H1 (cell line): ENCODE results near the gene STH. TPM values are rescaled to one million over a fixed set of nuclear protein-coding genes. Genes with fewer than 3 reads are reported as not detected.

Experiments
- CTCF ChIA-PET: fragments of 300-600 bp; sonication (Branson Sonifier 250); formaldehyde crosslinking; loops from one replicate; lab custom pipeline; 2021; ENCODE audit not compliant: partially characterized antibody; lab: Charles Lee
- POLR2A ChIA-PET: fragments of 300-600 bp; sonication (Branson Sonifier 250); formaldehyde crosslinking; loops from one replicate; lab custom pipeline; 2021; ENCODE audit warnings: inconsistent platforms; ENCODE audit not compliant: partially characterized antibody; lab: Charles Lee
- DNase-seq, 2 experiments: peaks; one replicate each; pipeline versions ENCODE4 v3.0.0 to v3.0.0-alpha.2; 2010 to 2022; ENCODE audit warnings: low spot score in 2 of 2, low read depth in 1 of 2, mixed read lengths in 1 of 2
- FAIRE-seq: peaks from 2 replicates; lab custom pipeline; 2011; peaks lifted over from hg19 to GRCh38; lab: Jason Lieb, UNC
- H2AFZ ChIP-seq: 2 replicates; pipeline ENCODE4 v1.8.1; 2012; ENCODE audit warnings: low read length, inconsistent platforms
- H2AK5ac ChIP-seq: 2 replicates; pipeline ENCODE4 v1.6.1; 2013; ENCODE audit warnings: low read depth, low read length
- H2BK120ac ChIP-seq: replicated peaks from 2 replicates; pipeline ENCODE3; 2013; ENCODE audit warnings: low read depth, low read length, inconsistent platforms
- H2BK12ac ChIP-seq: 2 replicates; pipeline ENCODE4 v1.6.1; 2013; ENCODE audit warnings: low read depth, low read length
- H2BK15ac ChIP-seq: 2 replicates; pipeline ENCODE4 v1.6.1; 2013; ENCODE audit warnings: low read length
- H2BK20ac ChIP-seq: 2 replicates; pipeline ENCODE4 v1.6.1; 2013; ENCODE audit warnings: low read length
- H2BK5ac ChIP-seq: 2 replicates; pipeline ENCODE4 v1.6.1; 2013; ENCODE audit warnings: low read depth, low read length
- H3K14ac ChIP-seq: 2 replicates; pipeline ENCODE4 v1.6.1; 2013; ENCODE audit warnings: inconsistent platforms; ENCODE audit not compliant: insufficient read length
- H3K18ac ChIP-seq: 2 replicates; pipeline ENCODE4 v1.6.1; 2013; ENCODE audit warnings: low read length; ENCODE audit errors: extremely low read depth
- H3K23ac ChIP-seq: 2 replicates; pipeline ENCODE4 v1.6.1; 2013; ENCODE audit warnings: inconsistent platforms; ENCODE audit not compliant: insufficient read length
- H3K23me2 ChIP-seq: 2 replicates; pipeline ENCODE4 v1.6.1; 2013; ENCODE audit warnings: low read depth, low read length
- H3K27ac ChIP-seq: 2 replicates; pipeline ENCODE4 v1.6.1; 2011; ENCODE audit warnings: low read depth, low read length, inconsistent platforms
- H3K27me3 ChIP-seq, 4 experiments: replicated peaks in 1 of 4; 1 replicate in 1 of 4; 2 replicates in 3 of 4; pipeline versions ENCODE4 v1.6.1 to v1.8.1; 2011 to 2013; ENCODE audit warnings: low read length in 3 of 4, mild to moderate bottlenecking in 3 of 4, inconsistent platforms in 2 of 4, mixed read lengths in 2 of 4, moderate library complexity in 1 of 4; ENCODE audit not compliant: control insufficient read depth in 3 of 4, insufficient read depth in 3 of 4; ENCODE audit errors: extremely low read depth in 1 of 4
- H3K36me3 ChIP-seq, 4 experiments: 2 replicates each; pipeline versions ENCODE4 v1.6.1 to v1.8.1; 2011 to 2013; ENCODE audit warnings: mild to moderate bottlenecking in 4 of 4, low read length in 3 of 4, moderate library complexity in 2 of 4, control low read depth in 1 of 4, inconsistent platforms in 1 of 4; ENCODE audit not compliant: insufficient read depth in 4 of 4, control insufficient read depth in 2 of 4
- H3K4ac ChIP-seq: replicated peaks from 2 replicates; pipeline ENCODE3; 2013; ENCODE audit warnings: low read length, low read depth, mixed read lengths, inconsistent platforms; ENCODE audit not compliant: insufficient read length
- H3K4me1 ChIP-seq, 4 experiments: replicated peaks in 1 of 4; 1 replicate in 1 of 4; 2 replicates in 3 of 4; pipeline versions ENCODE4 v1.6.1 to v1.8.1; 2011 to 2013; ENCODE audit warnings: low read length in 3 of 4, inconsistent platforms in 2 of 4, mixed read lengths in 1 of 4; ENCODE audit not compliant: insufficient read depth in 4 of 4, control insufficient read depth in 3 of 4
- H3K4me2 ChIP-seq, 2 experiments: 2 replicates each; pipeline versions ENCODE4 v1.6.1 to v1.8.1; 2011 to 2013; ENCODE audit warnings: low read depth in 2 of 2, low read length in 2 of 2, control low read depth in 1 of 2, inconsistent platforms in 1 of 2, mild to moderate bottlenecking in 1 of 2; ENCODE audit not compliant: insufficient read depth in 1 of 2
- H3K4me3 ChIP-seq, 4 experiments: fragments of 200-600, 300-600 bp in 1 of 4; sonication (generic), shearing (Covaris generic), sonication (Bioruptor Twin) in 1 of 4; 2 replicates each; pipeline versions ENCODE4 v1.5.1 to v1.8.1; 2011 to 2016; ENCODE audit warnings: low read length in 4 of 4, low read depth in 3 of 4, control low read depth in 2 of 4, inconsistent platforms in 2 of 4, mild to moderate bottlenecking in 2 of 4, mixed read lengths in 1 of 4, moderate library complexity in 1 of 4; ENCODE audit not compliant: insufficient read depth in 2 of 4; ENCODE audit errors: extremely low read depth in 1 of 4
- H3K56ac ChIP-seq: replicated peaks from 2 replicates; pipeline ENCODE3; 2013; ENCODE audit warnings: low read depth, mild to moderate bottlenecking, mixed read lengths, low read length, inconsistent platforms; ENCODE audit not compliant: insufficient read length
- H3K79me1 ChIP-seq: 2 replicates; pipeline ENCODE4 v1.6.1; 2013; ENCODE audit warnings: low read depth, low read length, control low read depth
- H3K79me2 ChIP-seq, 2 experiments: 2 replicates each; pipeline versions ENCODE4 v1.6.1 to v1.8.1; 2012 to 2013; ENCODE audit warnings: low read length in 2 of 2, mild to moderate bottlenecking in 2 of 2, inconsistent platforms in 1 of 2; ENCODE audit not compliant: insufficient read depth in 2 of 2, control insufficient read depth in 1 of 2
- H3K9ac ChIP-seq, 4 experiments: replicated peaks in 1 of 4; 1 replicate in 1 of 4; 2 replicates in 3 of 4; pipeline versions ENCODE4 v1.6.1 to v1.8.1; 2011 to 2013; ENCODE audit warnings: low read depth in 3 of 4, low read length in 3 of 4, control low read depth in 2 of 4, mild to moderate bottlenecking in 2 of 4, moderate library complexity in 2 of 4, inconsistent platforms in 1 of 4; ENCODE audit errors: extremely low read depth in 1 of 4
- H3K9me3 ChIP-seq, 2 experiments: 2 replicates each; pipeline versions ENCODE4 v1.6.1 to v1.8.1; 2012 to 2013; ENCODE audit warnings: mild to moderate bottlenecking in 2 of 2, moderate library complexity in 2 of 2, control low read depth in 1 of 2, inconsistent platforms in 1 of 2, low read depth in 1 of 2, low read length in 1 of 2, mixed read lengths in 1 of 2; ENCODE audit not compliant: insufficient read depth in 2 of 2
- H4K20me1 ChIP-seq, 2 experiments: replicated peaks in 1 of 2; 2 replicates each; pipeline versions ENCODE3 to v1.8.1; 2011 to 2013; ENCODE audit warnings: inconsistent platforms in 2 of 2, low read length in 2 of 2, mild to moderate bottlenecking in 1 of 2; ENCODE audit not compliant: insufficient read depth in 2 of 2, control insufficient read depth in 1 of 2
- H4K5ac ChIP-seq: 2 replicates; pipeline ENCODE4 v1.6.1; 2013; ENCODE audit warnings: low read length, low read depth, mixed read lengths, inconsistent platforms; ENCODE audit not compliant: insufficient read length
- H4K8ac ChIP-seq: 2 replicates; pipeline ENCODE4 v1.8.0; 2013; ENCODE audit warnings: mild to moderate bottlenecking, moderate library complexity, low read length, inconsistent platforms; ENCODE audit not compliant: insufficient read depth; ENCODE audit errors: extremely low read depth
- H4K91ac ChIP-seq: replicated peaks from 2 replicates; pipeline ENCODE3; 2013; ENCODE audit warnings: low read length, mixed read lengths, inconsistent platforms; ENCODE audit not compliant: insufficient read length
- CBX5 ChIP-seq: fragments of 300-800, 300-1000 bp; sonication (generic); IDR thresholded peaks from 2 replicates; pipeline ENCODE4 v1.7.1; 2016; ENCODE audit warnings: antibody characterized with exemption, low read length, low read depth
- RAD21 ChIP-seq, 2 experiments: IDR thresholded peaks in 1 of 2; conservative IDR thresholded peaks in 1 of 2; 2 replicates each; pipeline ENCODE4 v1.6.1; 2011; ENCODE audit warnings: low read depth in 2 of 2, low read length in 2 of 2, improper control_type of control experiment in 1 of 2, inconsistent platforms in 1 of 2, mild to moderate bottlenecking in 1 of 2, moderate library complexity in 1 of 2
- RBBP5 ChIP-seq: IDR thresholded peaks from 2 replicates; pipeline ENCODE4 v1.7.1; 2012; ENCODE audit warnings: low read depth, mild to moderate bottlenecking, inconsistent platforms, low read length, moderate library complexity, borderline replicate concordance
- WGBS, 2 experiments: shearing (Covaris generic) in 1 of 2; methylation state at CpG; one replicate each; pipeline versions ENCODE4 v1.1.6 to v1.1.7; 2013 to 2015; ENCODE audit warnings: low lambda C conversion rate in 2 of 2, mixed read lengths in 2 of 2, inconsistent platforms in 1 of 2, low coverage in 1 of 2, missing lambda C conversion rate in 1 of 2; ENCODE audit not compliant: insufficient replicate concordance in 2 of 2, insufficient coverage in 1 of 2, insufficient read length in 1 of 2; ENCODE audit errors: extremely low coverage in 1 of 2, missing lambda C conversion rate in 1 of 2; 5-methylcytosine and 5-hydroxymethylcytosine counted together
- polyA plus RNA-seq, 7 experiments: library from polyadenylated mRNA; depleted of rRNA in 3 of 7; stranded (reverse) in 5 of 7; unstranded in 2 of 7; fragments of >200 nt in 5 of 7; fragments of 200-250 nt in 2 of 7; gene quantifications; 1 replicate in 5 of 7; 2 replicates in 1 of 7; 4 replicates in 1 of 7; pipeline versions ENCODE4 v1.2.1 to v1.2.3, GENCODE V29; 2011 to 2013; ENCODE audit warnings: missing spikeins in 2 of 7, mixed read lengths in 2 of 7
- total RNA-seq: library from RNA; stranded (reverse); fragmentation: NEBNext Ultra II Directional; extraction: Animal tissue kit (Norgen Biotek cat#: 25700); gene quantifications from 2 replicates; pipeline ENCODE4 v1.2.1, GENCODE V29; 2021
- TF ChIP-seq, protein P1 (sequence below): IDR thresholded peaks from 2 replicates; pipeline ENCODE4 v1.6.1; 2012; ENCODE audit warnings: inconsistent platforms
- TF ChIP-seq, protein P2 (sequence below), 3 experiments: IDR thresholded peaks; 1 replicate in 2 of 3; 2 replicates in 1 of 3; pipeline versions ENCODE4 v1.5.1 to v1.6.1; 2011; ENCODE audit warnings: low read length in 3 of 3, mild to moderate bottlenecking in 3 of 3, inconsistent platforms in 2 of 3, low read depth in 1 of 3, moderate library complexity in 1 of 3; ENCODE audit not compliant: insufficient read depth in 1 of 3; ENCODE audit errors: control extremely low read depth in 1 of 3

Gene STH
- total and polyA plus RNA-seq, 2 of the 8 experiments (the other 6 are each of a cell fraction or from before 2014, with no cell fraction given), result not detected

DNA sequence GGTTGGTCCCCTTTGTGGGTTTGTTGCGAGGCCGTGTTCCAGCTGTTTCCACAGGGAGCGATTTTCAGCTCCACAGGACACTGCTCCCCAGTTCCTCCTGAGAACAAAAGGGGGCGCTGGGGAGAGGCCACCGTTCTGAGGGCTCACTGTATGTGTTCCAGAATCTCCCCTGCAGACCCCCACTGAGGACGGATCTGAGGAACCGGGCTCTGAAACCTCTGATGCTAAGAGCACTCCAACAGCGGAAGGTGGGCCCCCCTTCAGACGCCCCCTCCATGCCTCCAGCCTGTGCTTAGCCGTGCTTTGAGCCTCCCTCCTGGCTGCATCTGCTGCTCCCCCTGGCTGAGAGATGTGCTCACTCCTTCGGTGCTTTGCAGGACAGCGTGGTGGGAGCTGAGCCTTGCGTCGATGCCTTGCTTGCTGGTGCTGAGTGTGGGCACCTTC lies 27.3 kb upstream of the STH start:
- H3K23me2 ChIP-seq, result peaks cover 10% of the 10 kb centered on the region; the same call in 1 of the 2 replicates
- FAIRE-seq, result no peak
- H3K4me2 ChIP-seq, result peak overlapping the region in 1 of 2 experiments; percentile 47; a peak in 3 of 4 replicates
- H2BK20ac ChIP-seq, result no peak overlapping the region
- no peak overlapping the region for H3K18ac ChIP-seq
- no peak overlapping the region for H3K23ac ChIP-seq
- ChIA-PET POLR2A (interaction anchor here (0.8 to 1.2 kb wide), 2 partner anchors 23 to 241 kb away, joined by 3 read pairs; no protein-coding TSS in a partner anchor), CTCF (interaction anchor here (0.6 to 2.8 kb wide), 44 partner anchors 8 to 331 kb away, joined by 3 to 31 read pairs (median 4); partner anchors contain the start of genes MAPT and STH)
- H3K27ac ChIP-seq, result no peak overlapping the region
- H2AFZ ChIP-seq, result peak overlapping the region; percentile 80; the same call in 1 of the 2 replicates
- H3K9me3 ChIP-seq, result no peaks in the 10 kb centered on the region
- no peak overlapping the region for H3K4ac ChIP-seq
- no peak overlapping the region for H4K8ac ChIP-seq
- H3K4me1 ChIP-seq, result peaks cover 0 to 3% (median 0%) of the 10 kb centered on the region in 4 experiments; a peak in 1 of 7 replicates
- H3K9ac ChIP-seq, result no peak overlapping the region
- TF ChIP-seq, protein P1, sequence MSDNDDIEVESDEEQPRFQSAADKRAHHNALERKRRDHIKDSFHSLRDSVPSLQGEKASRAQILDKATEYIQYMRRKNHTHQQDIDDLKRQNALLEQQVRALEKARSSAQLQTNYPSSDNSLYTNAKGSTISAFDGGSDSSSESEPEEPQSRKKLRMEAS, result peak; percentile 37; the same call in 1 of the 2 replicates
- TF ChIP-seq RBBP5 (0 out of 2 replicates have a peak, but pooled peaks have one; percentile 18), RAD21 (IDR thresholded peaks at IDR 0.05 in 1 of 2, conservative IDR thresholded peaks at IDR 0.05 in 1 of 2; ENCODE audit: low read depth in 2 of 2, low read length in 2 of 2) (peak; percentile 12 to 52), CBX5 (no peak)
- TF ChIP-seq, protein P2, sequence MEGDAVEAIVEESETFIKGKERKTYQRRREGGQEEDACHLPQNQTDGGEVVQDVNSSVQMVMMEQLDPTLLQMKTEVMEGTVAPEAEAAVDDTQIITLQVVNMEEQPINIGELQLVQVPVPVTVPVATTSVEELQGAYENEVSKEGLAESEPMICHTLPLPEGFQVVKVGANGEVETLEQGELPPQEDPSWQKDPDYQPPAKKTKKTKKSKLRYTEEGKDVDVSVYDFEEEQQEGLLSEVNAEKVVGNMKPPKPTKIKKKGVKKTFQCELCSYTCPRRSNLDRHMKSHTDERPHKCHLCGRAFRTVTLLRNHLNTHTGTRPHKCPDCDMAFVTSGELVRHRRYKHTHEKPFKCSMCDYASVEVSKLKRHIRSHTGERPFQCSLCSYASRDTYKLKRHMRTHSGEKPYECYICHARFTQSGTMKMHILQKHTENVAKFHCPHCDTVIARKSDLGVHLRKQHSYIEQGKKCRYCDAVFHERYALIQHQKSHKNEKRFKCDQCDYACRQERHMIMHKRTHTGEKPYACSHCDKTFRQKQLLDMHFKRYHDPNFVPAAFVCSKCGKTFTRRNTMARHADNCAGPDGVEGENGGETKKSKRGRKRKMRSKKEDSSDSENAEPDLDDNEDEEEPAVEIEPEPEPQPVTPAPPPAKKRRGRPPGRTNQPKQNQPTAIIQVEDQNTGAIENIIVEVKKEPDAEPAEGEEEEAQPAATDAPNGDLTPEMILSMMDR (IDR thresholded peaks at IDR 0.05; ENCODE audit: control extremely low read depth in 1 of 3, insufficient read depth in 1 of 3, low read depth in 1 of 3, low read length in 3 of 3), result peak; percentile 62 to 70 (median 66)
- no peak overlapping the region for H4K91ac ChIP-seq
- no peak overlapping the region for H2BK120ac ChIP-seq
- H3K36me3 ChIP-seq, result no peaks in the 10 kb centered on the region
- no peak overlapping the region for H2AK5ac ChIP-seq
- no peaks in the 10 kb centered on the region for H3K79me1 ChIP-seq
- no peak overlapping the region for H4K5ac ChIP-seq
- DNase-seq, result peak in 1 of 2 experiments; percentile 77
- H3K27me3 ChIP-seq, result peaks cover 0 to 5% (median 0%) of the 10 kb centered on the region in 4 experiments; a peak in 3 of 7 replicates
- H4K20me1 ChIP-seq, result no peaks in the 10 kb centered on the region
- H2BK15ac ChIP-seq, result no peak overlapping the region
- H3K79me2 ChIP-seq, result no peaks in the 10 kb centered on the region
- WGBS, 2 experiments, result 56% methylated on average over 14 of the region's 14 CpGs; no CpG with 5 or more reads in 1 of the 2 experiments
- peak overlapping the region in 1 of 4 experiments; percentile 37; a peak in 1 of 8 replicates for H3K4me3 ChIP-seq
- peak overlapping the region; percentile 32; the same call in 1 of the 2 replicates for H2BK12ac ChIP-seq
- H3K56ac ChIP-seq, result no peak overlapping the region
- H2BK5ac ChIP-seq, result no peak overlapping the region
- H3K14ac ChIP-seq, result no peak overlapping the region
